ENCODE data around the gene TTLL1. TPM values are rescaled to one million over a fixed set of nuclear protein-coding genes. Genes with fewer than 3 reads are reported as not detected.

The TTLL1 gene
- total and polyA plus RNA-seq, 2 of the 4 experiments (the other 2 are of a cell fraction), result 10.8 to 13.2 TPM

GRCh38 chr22:43100225-43100624, 11.0 kb upstream of the TTLL1 start:
- POLR2A ChIA-PET (ENCODE audit: unreplicated experiment), result no interaction called here
- BruUV-seq (replicated peaks), result no TSS peak
- no peak overlapping the region for H3K4me3 ChIP-seq (ENCODE audit: insufficient read depth, low read depth, low read length)
- dilution Hi-C loops (cut with HindIII; ENCODE audit: low sequenced_read_pairs, unreplicated experiment), result no loop called here
- CTCF ChIA-PET, result no interaction called here
- TF ChIP-seq CHD1 (IDR thresholded peaks at IDR 0.05; ENCODE audit: low read depth, low read length) (no peak), RAD21 (IDR thresholded peaks at IDR 0.05; ENCODE audit: low read length) (no peak), MXI1 (IDR thresholded peaks at IDR 0.05; ENCODE audit: borderline replicate concordance, low read depth, low read length) (no peak), BHLHE40 (IDR thresholded peaks at IDR 0.05; ENCODE audit: low read depth, low read length) (peak; percentile 14; the same call in 1 of the 2 replicates)
- H3K27me3 ChIP-seq (ENCODE audit: control insufficient read depth, insufficient read depth, low read length), result no peaks in the 10 kb centered on the region
- no peak overlapping the region for H2BK5ac ChIP-seq (ENCODE audit: low read depth, low read length, poor library complexity, severe bottlenecking)
- H4K91ac ChIP-seq (ENCODE audit: insufficient read depth, low read depth, low read length), result no peak overlapping the region
- H3K14ac ChIP-seq (replicated peaks; ENCODE audit: low read depth, low read length), result no peak overlapping the region
- H2BK120ac ChIP-seq (ENCODE audit: low read depth, low read length), result no peak overlapping the region
- H4K8ac ChIP-seq (ENCODE audit: low read depth in 2 of 2, low read length in 2 of 2), result peak overlapping the region in 1 of 2 experiments; percentile 34; a peak in 1 of 4 replicates
- no peak overlapping the region for H3K56ac ChIP-seq (ENCODE audit: extremely low read depth, insufficient read depth, low read length)
- peaks cover 3% of the 10 kb centered on the region; the same call in 1 of the 2 replicates for H3K4me1 ChIP-seq (ENCODE audit: control insufficient read depth, insufficient read depth, low read length)
- H2AK5ac ChIP-seq (ENCODE audit: low read depth, low read length), result no peak overlapping the region
- H3K23ac ChIP-seq (ENCODE audit: low read depth, low read length), result no peak overlapping the region
- H2AK9ac ChIP-seq (replicated peaks; ENCODE audit: low read depth, low read length, poor library complexity), result no peak overlapping the region
- peaks cover 6% of the 10 kb centered on the region for H3K9me3 ChIP-seq (ENCODE audit: control insufficient read depth, insufficient read depth, low read length)
- peak; percentile 68 for DNase-seq
- WGBS, 2 experiments (ENCODE audit: extremely low coverage in 2 of 2, insufficient read length in 1 of 2), result 80% methylated on average over 1 of the region's 5 CpGs; no CpG with 5 or more reads in 1 of the 2 experiments
- no peak overlapping the region for H3K4ac ChIP-seq (ENCODE audit: low read depth, low read length)
- H3K27ac ChIP-seq (ENCODE audit: insufficient read depth, low read length), result no peak overlapping the region
- intact Hi-C loops (cut with micrococcal nuclease), result no loop called here
- no peak overlapping the region; the same call in 1 of the 2 replicates for H4K5ac ChIP-seq (ENCODE audit: low read depth, low read length)
- peak overlapping the region; percentile 35 for H2AFZ ChIP-seq (replicated peaks; ENCODE audit: low read length, poor library complexity)
- no peak overlapping the region for H2BK20ac ChIP-seq (ENCODE audit: low read depth, low read length)
- H4K20me1 ChIP-seq (ENCODE audit: insufficient read depth, low read length), result no peaks in the 10 kb centered on the region
- no peaks in the 10 kb centered on the region for H3K36me3 ChIP-seq (ENCODE audit: control insufficient read depth, insufficient read depth, low read length)
- peak overlapping the region; percentile 47; the same call in 1 of the 2 replicates for H3K18ac ChIP-seq (ENCODE audit: low read depth, low read length)
- no peak overlapping the region for H2BK15ac ChIP-seq (ENCODE audit: low read depth, low read length)
- H3K9me1 ChIP-seq (ENCODE audit: insufficient read depth, low read length), result 0 out of 2 replicates have a peak, but pooled peaks cover 4% of the 10 kb centered on the region
- in situ Hi-C loops (cut with MboI; ENCODE audit: low sequenced_read_pairs), result no loop called here
- H3K4me2 ChIP-seq (ENCODE audit: low read depth, low read length), result no peak overlapping the region
- no peak overlapping the region for H3K9ac ChIP-seq (ENCODE audit: low read depth, low read length)
- H3K79me1 ChIP-seq (ENCODE audit: low read depth in 1 of 2, low read length in 2 of 2), result no peaks in the 10 kb centered on the region
- ATAC-seq (ENCODE audit: low read depth), result no peak; the same call in 1 of the 2 replicates
